GM18907 (cell line): ENCODE data around the gene MKRN1.
A peak's percentile ranks its signal among the peaks of the same experiment; 100 is the strongest.
"Not testable (repeated sequence)": the region's sequence is repeated elsewhere in the genome, so short reads cannot be mapped to it uniquely, and the experiment has no call there.

ENCODE experiments used
- ATAC-seq: cut with Tn5 transposase; IDR thresholded peaks from one replicate; pipeline ENCODE4 v1.9.1; 2021; ENCODE audit warnings: mild to moderate bottlenecking, moderate library complexity; ENCODE audit not compliant: unreplicated experiment

MKRN1 gene, protein sequence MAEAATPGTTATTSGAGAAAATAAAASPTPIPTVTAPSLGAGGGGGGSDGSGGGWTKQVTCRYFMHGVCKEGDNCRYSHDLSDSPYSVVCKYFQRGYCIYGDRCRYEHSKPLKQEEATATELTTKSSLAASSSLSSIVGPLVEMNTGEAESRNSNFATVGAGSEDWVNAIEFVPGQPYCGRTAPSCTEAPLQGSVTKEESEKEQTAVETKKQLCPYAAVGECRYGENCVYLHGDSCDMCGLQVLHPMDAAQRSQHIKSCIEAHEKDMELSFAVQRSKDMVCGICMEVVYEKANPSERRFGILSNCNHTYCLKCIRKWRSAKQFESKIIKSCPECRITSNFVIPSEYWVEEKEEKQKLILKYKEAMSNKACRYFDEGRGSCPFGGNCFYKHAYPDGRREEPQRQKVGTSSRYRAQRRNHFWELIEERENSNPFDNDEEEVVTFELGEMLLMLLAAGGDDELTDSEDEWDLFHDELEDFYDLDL

DNA sequence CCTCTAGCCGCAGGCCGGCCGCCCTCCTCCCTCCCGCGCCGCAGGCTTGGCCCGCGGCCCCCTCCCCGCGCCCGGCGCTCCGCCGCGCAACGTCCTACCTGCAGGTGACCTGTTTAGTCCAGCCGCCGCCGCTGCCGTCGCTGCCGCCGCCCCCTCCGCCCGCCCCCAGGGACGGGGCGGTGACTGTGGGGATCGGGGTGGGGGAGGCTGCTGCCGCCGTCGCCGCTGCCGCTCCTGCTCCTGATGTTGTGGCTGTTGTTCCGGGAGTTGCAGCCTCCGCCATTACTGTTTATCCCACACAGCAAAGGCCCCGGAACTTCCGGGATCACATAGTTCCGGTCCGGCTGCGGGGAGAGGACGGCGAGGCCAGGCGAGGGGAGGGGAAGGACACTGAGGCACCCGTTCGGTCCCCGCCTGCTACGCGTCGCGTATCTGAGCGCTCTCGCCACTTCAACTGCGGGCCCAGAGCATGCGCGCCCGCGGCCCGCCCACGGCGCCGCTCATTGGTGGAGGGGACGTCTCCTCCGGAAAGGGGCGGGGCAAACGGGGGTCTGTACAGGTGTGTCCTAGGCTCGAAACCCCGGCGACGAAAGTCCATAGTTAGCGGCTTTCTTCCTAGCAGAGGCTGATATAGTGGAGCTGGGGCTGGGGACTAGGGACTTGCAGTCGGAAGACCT lies at the start of gene MKRN1:
TSS of gene MKRN1 (minus strand) at position 444 of the 677 bp plus-strand sequence. CDS start at position 283, 161 bp downstream.
- ATAC-seq, result peak; percentile 95

DNA sequence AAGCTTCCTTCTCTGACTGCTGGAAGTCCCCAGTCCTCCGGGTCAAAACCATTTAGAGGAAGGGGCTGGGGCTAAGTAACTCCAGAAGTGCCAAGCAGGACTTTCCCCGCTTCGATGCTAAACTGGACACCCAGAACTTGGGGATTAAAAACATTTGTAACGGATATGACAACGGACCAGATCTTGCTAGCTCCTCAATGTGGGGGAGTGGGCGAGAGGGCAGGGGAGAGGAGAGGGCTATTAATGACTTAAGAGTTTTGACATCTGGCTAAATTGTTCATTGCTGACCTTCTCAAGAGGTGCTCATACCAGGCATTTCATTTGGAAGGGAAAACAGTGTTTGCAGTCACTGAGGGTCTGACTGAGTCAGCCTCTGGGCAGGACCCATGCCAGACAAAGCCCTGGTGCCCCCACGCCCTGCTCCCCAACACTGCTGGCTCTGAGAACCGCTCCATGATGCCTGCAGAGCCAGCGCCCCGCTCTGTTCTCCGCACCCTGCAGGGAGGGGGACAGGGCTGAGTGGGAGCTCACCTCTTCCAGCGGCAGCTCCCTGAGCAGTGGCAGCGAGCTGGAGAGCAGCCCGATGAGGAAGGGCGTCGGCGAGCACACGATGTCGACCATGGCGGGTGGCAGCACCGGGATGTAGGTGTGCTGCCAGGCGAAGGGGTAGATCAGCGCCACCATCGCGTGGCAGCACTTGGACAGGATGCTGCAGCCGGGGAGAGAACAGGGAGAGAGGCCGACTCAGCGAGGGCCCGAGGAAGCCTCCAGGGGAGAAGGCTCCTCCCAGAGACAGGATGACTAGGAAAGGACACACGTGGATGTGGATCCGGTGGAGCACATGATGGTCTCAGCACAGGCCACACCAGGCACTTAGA lies 47.7 kb upstream of the MKRN1 start:
- ATAC-seq, result no peak

DNA sequence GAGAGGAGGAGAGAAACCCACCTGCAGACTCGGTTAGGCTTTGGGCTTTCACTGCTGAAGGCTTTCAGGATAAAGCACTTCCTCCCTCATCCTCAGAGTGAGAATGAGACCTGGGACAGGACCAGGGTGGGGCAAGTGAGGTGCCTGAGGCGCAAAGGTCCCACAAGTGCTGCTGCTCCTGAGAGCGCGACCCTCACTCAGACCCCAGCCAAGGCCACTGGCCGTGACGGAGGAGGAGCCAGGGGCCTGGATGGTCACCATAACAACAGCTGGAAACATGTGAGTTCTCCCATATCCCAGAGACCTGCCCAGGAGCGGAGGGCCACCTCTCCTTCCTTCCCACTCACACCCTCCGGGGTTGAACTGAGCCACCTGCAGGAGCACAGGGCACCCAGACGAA lies 46.9 kb upstream of the MKRN1 start:
- peak; percentile 21 for ATAC-seq

- peak; percentile 60 for ATAC-seq
Observed at GRCh38 chr7:140525743-140526142, 46.4 kb upstream of the MKRN1 start.

GRCh38 chr7:140521421-140521820 lies 42.1 kb upstream of the MKRN1 start:
- ATAC-seq, result no peak

- ATAC-seq, result no peak
Observed at GRCh38 chr7:140519007-140519399, 39.7 kb upstream of the MKRN1 start.

- ATAC-seq, result no peak
Observed at GRCh38 chr7:140518370-140519006, 39.2 kb upstream of the MKRN1 start.

DNA sequence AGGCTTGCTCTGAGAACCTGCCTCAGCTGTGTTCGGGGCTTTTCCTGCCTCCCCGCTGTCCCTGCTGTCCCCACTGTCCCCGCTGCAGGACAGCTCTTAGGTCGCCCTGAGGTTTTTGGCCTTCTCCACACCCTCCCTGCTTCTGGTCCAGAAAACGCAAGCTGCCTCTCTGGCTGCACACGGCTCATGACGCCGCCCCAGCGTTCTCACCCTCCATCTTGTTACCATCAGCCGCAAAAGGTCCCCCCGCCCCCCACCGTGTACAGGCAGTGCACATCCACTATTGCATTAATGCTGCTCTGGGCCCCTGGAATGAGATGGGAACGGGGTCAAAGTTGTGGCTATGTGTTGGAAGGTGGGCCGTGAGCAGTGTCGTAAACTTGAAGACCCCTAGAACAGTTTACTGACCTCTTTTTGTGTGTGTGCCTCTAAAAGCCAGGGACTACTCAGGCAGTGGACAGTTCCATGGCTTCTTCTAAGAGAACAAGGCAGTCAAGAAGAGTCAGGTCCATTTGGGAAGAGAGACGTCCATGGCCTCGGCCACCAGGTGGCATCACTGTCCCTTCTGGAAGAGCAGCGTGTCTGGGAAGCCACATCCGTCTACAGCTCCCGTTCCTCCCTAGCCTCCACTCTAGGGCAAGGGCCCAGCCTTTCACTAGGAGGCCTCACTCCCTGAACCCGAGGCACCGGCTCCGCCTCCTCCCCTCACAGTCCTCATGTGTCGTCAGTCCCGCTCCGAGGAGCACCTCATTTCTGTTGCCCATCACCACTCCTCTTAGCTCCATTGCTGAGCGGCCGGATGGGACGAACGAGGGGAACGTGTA lies 38.5 kb upstream of the MKRN1 start:
- peak; percentile 65 for ATAC-seq

GRCh38 chr7:140512317-140513000 lies 33.2 kb upstream of the MKRN1 start:
- ATAC-seq, result no peak

GRCh38 chr7:140509789-140510188 lies 30.5 kb upstream of the MKRN1 start:
- ATAC-seq, result no peak

- not testable (repeated sequence) for ATAC-seq
Observed at GRCh38 chr7:140507556-140507955, 28.3 kb upstream of the MKRN1 start.

GRCh38 chr7:140506788-140507464 lies 27.6 kb upstream of the MKRN1 start:
- ATAC-seq, result no peak

DNA sequence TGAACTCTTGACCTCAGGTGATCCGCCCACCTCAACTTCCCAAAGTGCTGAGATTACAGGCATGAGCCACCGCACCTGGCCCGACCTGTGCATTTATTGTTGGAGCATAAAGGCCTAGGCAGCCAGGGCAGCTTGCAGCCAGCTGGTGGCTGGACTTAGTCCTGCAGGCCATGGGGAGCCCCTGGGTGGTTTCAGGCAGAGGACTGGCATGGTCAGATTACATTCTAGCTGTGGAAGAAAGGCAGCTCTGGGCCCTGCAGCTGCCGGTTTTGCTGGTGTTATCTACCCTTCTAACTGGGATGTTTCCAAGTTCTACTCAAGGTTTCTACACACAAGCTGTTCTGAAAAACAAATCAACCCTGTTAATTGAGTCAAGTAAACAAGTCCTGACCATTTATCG lies 22.7 kb upstream of the MKRN1 start:
- no peak for ATAC-seq

DNA sequence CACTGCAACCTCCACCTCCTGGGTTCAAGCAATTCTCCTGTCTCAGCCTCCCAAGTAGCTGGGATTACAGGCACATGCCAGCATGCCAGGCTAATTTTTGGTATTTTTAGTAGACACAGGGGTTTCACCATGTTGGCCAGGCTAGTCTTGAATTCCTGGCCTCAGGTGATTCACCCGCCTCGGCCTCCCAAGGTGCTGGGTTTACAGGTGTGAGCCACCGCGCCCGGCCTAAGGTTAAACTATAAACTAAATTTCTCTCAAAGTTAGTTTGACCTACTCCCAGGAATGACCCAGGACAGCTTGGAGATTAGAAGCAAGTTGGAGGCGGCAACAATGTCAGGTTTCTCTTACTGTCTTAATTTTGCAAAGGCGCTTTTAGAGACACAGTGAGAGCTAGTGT lies 18.5 kb upstream of the MKRN1 start:
- not testable (repeated sequence) for ATAC-seq

DNA sequence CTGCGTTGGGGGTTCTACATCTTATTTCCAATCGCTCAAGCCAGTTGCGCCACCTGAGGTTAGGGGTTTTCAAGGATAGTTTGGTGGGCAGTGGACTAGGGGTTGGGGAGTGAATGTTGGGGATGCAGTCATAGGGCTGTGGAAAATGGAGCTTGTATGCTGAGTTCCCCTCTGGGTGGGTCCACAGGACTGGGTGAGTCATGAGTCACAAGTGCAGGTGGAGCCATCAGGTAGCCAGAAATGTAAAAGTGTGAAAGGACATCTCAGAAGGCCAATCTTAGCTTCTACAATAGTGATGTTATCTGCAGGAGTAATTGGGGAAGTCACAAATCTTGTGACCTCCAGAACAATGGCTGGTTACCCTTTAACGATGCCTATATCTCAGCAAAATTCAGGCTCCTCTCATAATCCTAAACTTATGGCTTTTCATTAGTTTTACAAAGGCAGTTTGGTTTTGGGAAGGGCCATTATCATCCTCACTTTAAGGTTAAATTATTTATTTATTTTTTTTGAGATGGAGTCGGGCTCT lies 18.0 kb upstream of the MKRN1 start:
- no peak for ATAC-seq

- ATAC-seq, result no peak
Observed at GRCh38 chr7:140495514-140496097, 16.3 kb upstream of the MKRN1 start.

DNA sequence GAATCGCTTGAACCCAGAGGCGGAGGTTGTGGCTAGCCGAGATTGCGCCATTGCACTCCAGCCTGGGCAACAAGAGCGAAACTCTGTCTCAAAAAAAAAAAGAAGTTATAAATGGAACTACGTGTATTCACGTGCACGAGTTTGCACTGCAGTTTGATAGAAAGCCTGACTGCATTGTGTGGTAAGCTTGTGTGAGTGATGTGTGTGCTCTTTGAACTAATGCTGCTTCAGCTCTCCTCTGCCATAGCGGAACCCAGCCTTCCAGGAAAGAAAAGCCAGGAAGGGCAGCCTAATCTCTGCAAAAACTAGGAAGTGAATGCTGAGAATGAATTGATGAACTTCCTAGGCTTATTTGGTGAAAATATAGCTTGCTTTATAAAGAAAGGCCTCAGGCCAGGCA lies 15.6 kb upstream of the MKRN1 start:
- no peak for ATAC-seq

- no peak for ATAC-seq
Observed at GRCh38 chr7:140489026-140489359, 9.7 kb upstream of the MKRN1 start.
